ENCODE data around the gene NDUFS8.

- no peak for TF ChIP-seq CEBPB (IDR thresholded peaks at IDR 0.05)
- TF ChIP-seq USF1 (IDR thresholded peaks at IDR 0.05) = no peak
- no peak for TF ChIP-seq CREB1 (IDR thresholded peaks at IDR 0.05; ENCODE audit: low read depth)
- TF ChIP-seq TAF1 (IDR thresholded peaks at IDR 0.05; ENCODE audit: low read depth) = peak; percentile 54; the same call in 1 of the 2 replicates
- no peak for TF ChIP-seq REST (IDR thresholded peaks at IDR 0.05; ENCODE audit: low read depth)
- TF ChIP-seq MAX (IDR thresholded peaks at IDR 0.05) = peak; percentile 78
- TF ChIP-seq NFIC (IDR thresholded peaks at IDR 0.05) = peak; percentile 67
- peak; percentile 76 for TF ChIP-seq YY1 (IDR thresholded peaks at IDR 0.05; ENCODE audit: low read depth)
- TF ChIP-seq RAD21 (IDR thresholded peaks at IDR 0.05; ENCODE audit: low read depth) = no peak; the same call in 1 of the 2 replicates
Measured at GRCh38 chr11:68012843-68013610, 17.5 kb upstream of the NDUFS8 start.
